ENCODE results near the gene ACER3.
A peak's percentile ranks its signal among the peaks of the same experiment; 100 is the strongest.
"Not testable (repeated sequence)": the region's sequence is repeated elsewhere in the genome, so short reads cannot be mapped to it uniquely, and the experiment has no call there.

ACER3 gene

GRCh38 chr11:77001613-77002012, 140.9 kb downstream of the ACER3 start:
- POLR2A ChIA-PET: no interaction called here
- Histone ChIP-seq H3K27me3 (replicated peaks in 2 of 5; ENCODE audit: control insufficient read depth in 4 of 5, insufficient read depth in 5 of 5, low read length in 4 of 5) (no peaks in the 10 kb centered on the region), H3K27ac (ENCODE audit: insufficient read depth in 1 of 2, low read depth in 1 of 2, low read length in 2 of 2, poor library complexity in 1 of 2, severe bottlenecking in 2 of 2) (no peak overlapping the region), H3K36me3 (ENCODE audit: control insufficient read depth in 4 of 4, insufficient read depth in 4 of 4, low read length in 3 of 4) (peaks cover 0 to 10% (median 2%) of the 10 kb centered on the region in 4 experiments), H3K4me1 (ENCODE audit: control extremely low read depth in 1 of 4, control insufficient read depth in 4 of 4, insufficient read depth in 4 of 4, low read length in 3 of 4) (no peaks in the 10 kb centered on the region), H3K4me3 (ENCODE audit: control insufficient read depth in 1 of 7, extremely low read depth in 1 of 7, insufficient read depth in 4 of 7, low read depth in 2 of 7, low read length in 6 of 7) (no peak overlapping the region), H3K9me3 (ENCODE audit: control extremely low read depth in 1 of 5, control insufficient read depth in 4 of 5, insufficient read depth in 2 of 5, low read depth in 1 of 5, low read length in 4 of 5) (peaks cover 0 to 20% (median under 1%) of the 10 kb centered on the region in 5 experiments)
- no CpG with 5 or more reads among the region's 1 CpG for WGBS (ENCODE audit: insufficient coverage)
- CTCF ChIA-PET: no interaction called here
- DNase-seq: no peak

GRCh38 chr11:77002776-77003175, 142.1 kb downstream of the ACER3 start:
- Histone ChIP-seq H3K27ac (ENCODE audit: insufficient read depth in 1 of 2, low read depth in 1 of 2, low read length in 2 of 2, poor library complexity in 1 of 2, severe bottlenecking in 2 of 2) (no peak overlapping the region), H3K9me3 (ENCODE audit: control extremely low read depth in 1 of 5, control insufficient read depth in 4 of 5, insufficient read depth in 2 of 5, low read depth in 1 of 5, low read length in 4 of 5) (peaks cover 0 to 27% (median 2%) of the 10 kb centered on the region in 5 experiments), H3K36me3 (ENCODE audit: control insufficient read depth in 4 of 4, insufficient read depth in 4 of 4, low read length in 3 of 4) (peaks cover 0 to 10% (median 2%) of the 10 kb centered on the region in 4 experiments), H3K4me1 (ENCODE audit: control extremely low read depth in 1 of 4, control insufficient read depth in 4 of 4, insufficient read depth in 4 of 4, low read length in 3 of 4) (no peaks in the 10 kb centered on the region), H3K4me3 (ENCODE audit: control insufficient read depth in 1 of 7, extremely low read depth in 1 of 7, insufficient read depth in 4 of 7, low read depth in 2 of 7, low read length in 6 of 7) (no peak overlapping the region), H3K27me3 (replicated peaks in 2 of 5; ENCODE audit: control insufficient read depth in 4 of 5, insufficient read depth in 5 of 5, low read length in 4 of 5) (no peaks in the 10 kb centered on the region)
- ChIA-PET CTCF (no interaction called here), POLR2A (no interaction called here)
- no peak for DNase-seq
- WGBS (ENCODE audit: insufficient coverage): 100% methylated on average over 1 of the region's 2 CpGs

GRCh38 chr11:77003963-77004362, 143.2 kb downstream of the ACER3 start:
- Histone ChIP-seq H3K36me3 (ENCODE audit: control insufficient read depth in 4 of 4, insufficient read depth in 4 of 4, low read length in 3 of 4) (peaks cover 0 to 10% (median 0%) of the 10 kb centered on the region in 4 experiments), H3K27ac (ENCODE audit: insufficient read depth in 1 of 2, low read depth in 1 of 2, low read length in 2 of 2, poor library complexity in 1 of 2, severe bottlenecking in 2 of 2) (no peak overlapping the region), H3K27me3 (replicated peaks in 2 of 5; ENCODE audit: control insufficient read depth in 4 of 5, insufficient read depth in 5 of 5, low read length in 4 of 5) (no peaks in the 10 kb centered on the region), H3K4me3 (ENCODE audit: control insufficient read depth in 1 of 7, extremely low read depth in 1 of 7, insufficient read depth in 4 of 7, low read depth in 2 of 7, low read length in 6 of 7) (no peak overlapping the region), H3K9me3 (ENCODE audit: control extremely low read depth in 1 of 5, control insufficient read depth in 4 of 5, insufficient read depth in 2 of 5, low read depth in 1 of 5, low read length in 4 of 5) (peaks cover 0 to 30% (median 2%) of the 10 kb centered on the region in 5 experiments), H3K4me1 (ENCODE audit: control extremely low read depth in 1 of 4, control insufficient read depth in 4 of 4, insufficient read depth in 4 of 4, low read length in 3 of 4) (no peaks in the 10 kb centered on the region)
- no peak for DNase-seq
- ChIA-PET POLR2A (no interaction called here), CTCF (no interaction called here)
- 46% methylated on average over 2 of the region's 2 CpGs for WGBS (ENCODE audit: insufficient coverage)

- no peak overlapping the region for H3K4me3 ChIP-seq (ENCODE audit: control insufficient read depth in 1 of 7, extremely low read depth in 1 of 7, insufficient read depth in 4 of 7, low read depth in 2 of 7, low read length in 6 of 7)
- H3K27ac ChIP-seq (ENCODE audit: insufficient read depth in 1 of 2, low read depth in 1 of 2, low read length in 2 of 2, poor library complexity in 1 of 2, severe bottlenecking in 2 of 2): no peak overlapping the region
- no peaks in the 10 kb centered on the region for H3K4me1 ChIP-seq (ENCODE audit: control extremely low read depth in 1 of 4, control insufficient read depth in 4 of 4, insufficient read depth in 4 of 4, low read length in 3 of 4)
- H3K9me3 ChIP-seq (ENCODE audit: control extremely low read depth in 1 of 5, control insufficient read depth in 4 of 5, insufficient read depth in 2 of 5, low read depth in 1 of 5, low read length in 4 of 5): peaks cover 0 to 19% (median 2%) of the 10 kb centered on the region in 5 experiments
- CTCF ChIA-PET: no interaction called here
- peaks cover 0 to 3% (median under 1%) of the 10 kb centered on the region in 4 experiments for H3K36me3 ChIP-seq (ENCODE audit: control insufficient read depth in 4 of 4, insufficient read depth in 4 of 4, low read length in 3 of 4)
- POLR2A ChIA-PET: interaction anchor here (0.5 kb wide), 1 partner anchor 13 kb away, joined by 3 read pairs; no protein-coding TSS in a partner anchor
- H3K27me3 ChIP-seq (replicated peaks in 2 of 5; ENCODE audit: control insufficient read depth in 4 of 5, insufficient read depth in 5 of 5, low read length in 4 of 5): no peaks in the 10 kb centered on the region
- no peak for DNase-seq
Measured at GRCh38 chr11:77009533-77010160, 148.9 kb downstream of the ACER3 start.

- Histone ChIP-seq H3K27me3 (replicated peaks in 2 of 5; ENCODE audit: control insufficient read depth in 4 of 5, insufficient read depth in 5 of 5, low read length in 4 of 5) (no peaks in the 10 kb centered on the region), H3K4me1 (ENCODE audit: control extremely low read depth in 1 of 4, control insufficient read depth in 4 of 4, insufficient read depth in 4 of 4, low read length in 3 of 4) (no peaks in the 10 kb centered on the region), H3K36me3 (ENCODE audit: control insufficient read depth in 4 of 4, insufficient read depth in 4 of 4, low read length in 3 of 4) (peaks cover 0 to 4% (median under 1%) of the 10 kb centered on the region in 4 experiments), H3K9me3 (ENCODE audit: control extremely low read depth in 1 of 5, control insufficient read depth in 4 of 5, insufficient read depth in 2 of 5, low read depth in 1 of 5, low read length in 4 of 5) (no peaks in the 10 kb centered on the region), H3K27ac (ENCODE audit: insufficient read depth in 1 of 2, low read depth in 1 of 2, low read length in 2 of 2, poor library complexity in 1 of 2, severe bottlenecking in 2 of 2) (no peak overlapping the region), H3K4me3 (ENCODE audit: control insufficient read depth in 1 of 7, extremely low read depth in 1 of 7, insufficient read depth in 4 of 7, low read depth in 2 of 7, low read length in 6 of 7) (no peak overlapping the region)
- no peak for DNase-seq
- POLR2A ChIA-PET: no interaction called here
- 83% methylated on average over 1 of the region's 2 CpGs for WGBS (ENCODE audit: insufficient coverage)
- CTCF ChIA-PET: no interaction called here
Measured at GRCh38 chr11:77014669-77015068, 154.0 kb downstream of the ACER3 start.

GRCh38 chr11:77018396-77018924, 157.7 kb downstream of the ACER3 start:
- H3K27me3 ChIP-seq (replicated peaks in 2 of 5; ENCODE audit: control insufficient read depth in 4 of 5, insufficient read depth in 5 of 5, low read length in 4 of 5); H3K27ac ChIP-seq (ENCODE audit: insufficient read depth in 1 of 2, low read depth in 1 of 2, low read length in 2 of 2, poor library complexity in 1 of 2, severe bottlenecking in 2 of 2); POLR2A ChIA-PET; H3K36me3 ChIP-seq (ENCODE audit: control insufficient read depth in 4 of 4, insufficient read depth in 4 of 4, low read length in 3 of 4); H3K9me3 ChIP-seq (ENCODE audit: control extremely low read depth in 1 of 5, control insufficient read depth in 4 of 5, insufficient read depth in 2 of 5, low read depth in 1 of 5, low read length in 4 of 5); DNase-seq; H3K4me3 ChIP-seq (ENCODE audit: control insufficient read depth in 1 of 7, extremely low read depth in 1 of 7, insufficient read depth in 4 of 7, low read depth in 2 of 7, low read length in 6 of 7); H3K4me1 ChIP-seq (ENCODE audit: control extremely low read depth in 1 of 4, control insufficient read depth in 4 of 4, insufficient read depth in 4 of 4, low read length in 3 of 4): not testable (repeated sequence)
- 100% methylated on average over 1 of the region's 2 CpGs for WGBS (ENCODE audit: insufficient coverage)
- CTCF ChIA-PET: interaction anchor here (0.9 to 1.2 kb wide), 2 partner anchors 8 to 21 kb away, joined by 3 to 4 read pairs; no protein-coding TSS in a partner anchor

- H3K27ac ChIP-seq (ENCODE audit: insufficient read depth in 1 of 2, low read depth in 1 of 2, low read length in 2 of 2, poor library complexity in 1 of 2, severe bottlenecking in 2 of 2): peak overlapping the region in 1 of 2 experiments; percentile 9
- POLR2A ChIA-PET: no interaction called here
Measured at GRCh38 chr11:77019976-77020595, 159.4 kb downstream of the ACER3 start.

More at GRCh38 chr11:77019976-77020595, 159.4 kb downstream of the ACER3 start:
- H3K36me3 ChIP-seq (ENCODE audit: control insufficient read depth in 4 of 4, insufficient read depth in 4 of 4, low read length in 3 of 4): peaks cover 0 to 6% (median 3%) of the 10 kb centered on the region in 4 experiments
- 86% methylated on average over 1 of the region's 2 CpGs for WGBS (ENCODE audit: insufficient coverage)
- no peaks in the 10 kb centered on the region for H3K4me1 ChIP-seq (ENCODE audit: control extremely low read depth in 1 of 4, control insufficient read depth in 4 of 4, insufficient read depth in 4 of 4, low read length in 3 of 4)
- CTCF ChIA-PET: interaction anchor here (1.1 to 1.6 kb wide), 4 partner anchors 11 to 100 kb away, joined by 3 to 5 read pairs (median 3); no protein-coding TSS in a partner anchor
- no peaks in the 10 kb centered on the region for H3K27me3 ChIP-seq (replicated peaks in 2 of 5; ENCODE audit: control insufficient read depth in 4 of 5, insufficient read depth in 5 of 5, low read length in 4 of 5)
- H3K4me3 ChIP-seq (ENCODE audit: control insufficient read depth in 1 of 7, extremely low read depth in 1 of 7, insufficient read depth in 4 of 7, low read depth in 2 of 7, low read length in 6 of 7): no peak overlapping the region
- no peak for DNase-seq
- H3K9me3 ChIP-seq (ENCODE audit: control extremely low read depth in 1 of 5, control insufficient read depth in 4 of 5, insufficient read depth in 2 of 5, low read depth in 1 of 5, low read length in 4 of 5): no peaks in the 10 kb centered on the region
